GM12874 (cell line): ENCODE data around the gene DTX1.

ENCODE experiments used
- TF ChIP-seq, protein P1 (sequence below): IDR thresholded peaks from 2 replicates; pipeline ENCODE4 v1.5.1; 2011; ENCODE audit warnings: low read depth, mild to moderate bottlenecking, control low read depth, low read length, moderate library complexity; ENCODE audit not compliant: insufficient read depth

Gene DTX1

DNA sequence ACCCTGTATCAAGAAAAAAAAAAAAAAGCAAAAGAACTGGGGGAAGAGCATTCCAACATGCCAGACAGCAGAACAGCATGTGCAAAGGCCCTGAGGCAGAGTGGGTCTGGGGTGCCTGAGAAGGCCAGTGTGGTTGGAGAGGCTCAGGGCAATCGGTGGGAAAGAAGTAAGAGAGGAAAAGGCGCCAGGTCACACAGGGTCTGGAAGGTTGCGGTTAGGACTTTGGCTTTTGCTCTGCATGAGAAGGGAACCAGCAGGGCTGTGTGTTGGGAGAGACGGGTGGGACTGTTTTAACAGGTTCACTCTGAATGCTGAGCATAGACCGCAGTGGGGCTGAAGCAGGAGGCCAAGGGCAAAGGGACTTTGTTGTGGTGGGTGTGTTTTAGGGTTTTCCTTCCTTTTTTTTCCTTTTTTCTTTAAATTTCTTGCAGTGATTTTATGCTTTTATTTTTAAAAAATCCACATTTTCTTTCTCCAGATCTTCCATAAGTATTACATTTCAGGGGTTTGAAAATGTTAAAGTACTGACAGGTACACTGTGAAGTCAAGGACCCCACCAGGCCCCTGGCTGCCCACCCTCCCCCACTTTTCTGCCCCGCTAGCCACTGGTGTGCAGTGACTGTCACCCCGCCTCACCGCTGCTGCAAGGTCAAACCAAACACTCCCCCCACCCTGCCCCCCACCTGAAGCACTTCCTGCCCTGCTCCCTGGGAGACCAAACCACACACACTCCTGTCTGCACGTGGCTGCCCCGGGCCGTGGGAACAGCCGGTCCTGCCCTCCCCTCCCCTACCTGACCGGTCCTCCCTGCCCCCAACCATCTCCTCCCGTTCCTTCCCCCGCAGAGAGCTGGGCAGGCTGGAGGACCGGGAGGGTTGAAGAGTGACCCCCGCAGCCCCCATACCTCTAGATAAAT, 30.0 kb downstream of the DTX1 start:
- TF ChIP-seq, protein P1, sequence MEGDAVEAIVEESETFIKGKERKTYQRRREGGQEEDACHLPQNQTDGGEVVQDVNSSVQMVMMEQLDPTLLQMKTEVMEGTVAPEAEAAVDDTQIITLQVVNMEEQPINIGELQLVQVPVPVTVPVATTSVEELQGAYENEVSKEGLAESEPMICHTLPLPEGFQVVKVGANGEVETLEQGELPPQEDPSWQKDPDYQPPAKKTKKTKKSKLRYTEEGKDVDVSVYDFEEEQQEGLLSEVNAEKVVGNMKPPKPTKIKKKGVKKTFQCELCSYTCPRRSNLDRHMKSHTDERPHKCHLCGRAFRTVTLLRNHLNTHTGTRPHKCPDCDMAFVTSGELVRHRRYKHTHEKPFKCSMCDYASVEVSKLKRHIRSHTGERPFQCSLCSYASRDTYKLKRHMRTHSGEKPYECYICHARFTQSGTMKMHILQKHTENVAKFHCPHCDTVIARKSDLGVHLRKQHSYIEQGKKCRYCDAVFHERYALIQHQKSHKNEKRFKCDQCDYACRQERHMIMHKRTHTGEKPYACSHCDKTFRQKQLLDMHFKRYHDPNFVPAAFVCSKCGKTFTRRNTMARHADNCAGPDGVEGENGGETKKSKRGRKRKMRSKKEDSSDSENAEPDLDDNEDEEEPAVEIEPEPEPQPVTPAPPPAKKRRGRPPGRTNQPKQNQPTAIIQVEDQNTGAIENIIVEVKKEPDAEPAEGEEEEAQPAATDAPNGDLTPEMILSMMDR: no peak

DNA sequence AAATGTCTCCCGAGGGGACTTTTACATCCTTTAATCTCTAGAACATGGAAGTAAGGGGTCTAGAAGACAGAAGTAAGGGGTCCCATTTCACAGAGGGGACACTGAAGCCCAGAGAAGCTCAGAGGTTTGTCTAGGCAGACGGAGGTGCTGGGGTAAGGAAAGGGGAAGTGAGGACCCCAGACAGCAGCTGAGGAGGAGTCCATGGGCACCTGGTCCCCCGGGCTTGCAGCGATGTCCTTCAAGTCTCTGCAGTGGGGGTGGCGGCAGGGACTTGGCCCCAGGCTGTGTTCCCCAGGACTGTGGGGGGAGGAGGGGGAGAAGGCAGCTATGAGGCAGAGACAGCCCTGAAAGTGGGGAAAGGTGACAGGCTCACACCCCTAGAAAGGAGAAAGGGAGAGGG, 30.7 kb downstream of the DTX1 start:
- TF ChIP-seq, protein P1: no peak

DNA sequence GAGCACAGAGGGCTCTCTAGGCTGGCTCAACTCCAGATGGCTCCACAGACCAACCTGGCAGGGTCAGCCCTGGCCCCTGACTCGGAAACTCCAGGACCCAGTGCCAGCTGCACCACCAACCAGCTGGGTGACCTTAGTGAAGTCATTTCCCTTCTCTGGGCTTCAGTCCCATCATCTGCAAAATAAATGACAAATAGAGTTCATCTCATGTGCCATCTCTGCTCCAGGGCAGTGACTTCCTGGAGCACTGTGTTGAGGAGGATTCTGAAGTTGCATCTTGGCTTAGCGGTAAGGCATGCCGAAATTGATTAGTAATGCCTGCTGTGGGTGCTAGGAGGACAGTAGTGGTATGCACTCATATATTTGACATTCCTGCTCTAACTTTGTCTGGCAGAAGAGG, 31.5 kb downstream of the DTX1 start:
- TF ChIP-seq, protein P1: no peak

DNA sequence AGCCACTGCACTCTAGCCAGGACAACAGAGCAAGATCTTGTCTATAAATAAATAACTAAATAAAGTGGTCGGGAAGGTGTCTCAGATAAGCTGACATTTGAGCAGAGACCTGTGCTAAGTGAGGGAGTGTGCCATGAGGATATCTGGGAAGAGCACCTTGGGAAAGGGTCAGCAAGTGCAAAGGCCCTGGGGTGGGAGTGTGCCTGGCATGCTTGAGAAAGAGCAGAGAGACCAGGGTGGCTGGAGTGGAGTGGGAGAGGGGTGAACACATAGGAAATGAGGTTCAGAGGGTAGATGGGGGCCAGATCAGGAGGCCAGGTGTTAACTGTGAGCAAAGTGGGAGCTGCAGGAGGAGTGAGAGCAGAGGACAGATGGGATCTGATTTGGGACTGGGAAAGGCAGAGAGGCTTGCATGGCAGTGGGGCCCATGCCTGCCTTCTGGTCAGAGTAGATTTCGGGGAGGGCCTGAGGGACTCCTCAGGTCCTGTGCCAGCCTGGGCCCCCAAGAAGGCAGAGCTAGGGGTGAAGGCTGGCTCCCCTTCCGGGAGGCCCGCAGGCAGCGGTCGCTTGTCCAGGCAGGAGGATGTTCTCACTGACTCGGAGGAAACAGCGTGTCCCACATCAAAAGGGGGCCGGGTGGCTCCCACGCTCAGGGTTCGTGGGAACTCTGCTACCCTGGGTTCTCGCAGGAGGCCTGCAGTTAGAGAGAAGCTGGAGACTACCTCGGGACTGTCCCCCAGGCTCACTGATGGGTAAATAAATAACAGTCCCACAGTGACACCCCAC, 32.6 kb downstream of the DTX1 start:
- TF ChIP-seq, protein P1: no peak

DNA sequence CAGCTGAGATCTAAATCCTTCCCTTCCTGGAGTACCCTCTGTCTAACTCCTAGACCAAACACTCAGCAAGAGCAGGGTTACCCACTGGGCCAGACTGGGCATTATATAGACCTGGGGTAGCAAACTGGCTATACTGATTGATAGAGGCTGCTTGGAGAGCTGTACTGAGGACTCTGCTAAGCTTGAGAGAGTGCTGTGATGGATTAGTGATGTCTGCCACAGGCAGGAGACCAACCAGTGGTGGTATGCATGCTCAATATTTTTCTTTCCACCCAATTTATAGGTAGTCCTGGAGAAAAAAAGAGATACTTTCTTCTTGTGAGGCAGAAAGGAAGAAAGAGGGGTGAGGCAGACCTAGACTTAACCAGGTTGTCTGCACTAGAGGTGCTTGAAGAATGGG, 33.3 kb downstream of the DTX1 start:
- TF ChIP-seq, protein P1: no peak

DNA sequence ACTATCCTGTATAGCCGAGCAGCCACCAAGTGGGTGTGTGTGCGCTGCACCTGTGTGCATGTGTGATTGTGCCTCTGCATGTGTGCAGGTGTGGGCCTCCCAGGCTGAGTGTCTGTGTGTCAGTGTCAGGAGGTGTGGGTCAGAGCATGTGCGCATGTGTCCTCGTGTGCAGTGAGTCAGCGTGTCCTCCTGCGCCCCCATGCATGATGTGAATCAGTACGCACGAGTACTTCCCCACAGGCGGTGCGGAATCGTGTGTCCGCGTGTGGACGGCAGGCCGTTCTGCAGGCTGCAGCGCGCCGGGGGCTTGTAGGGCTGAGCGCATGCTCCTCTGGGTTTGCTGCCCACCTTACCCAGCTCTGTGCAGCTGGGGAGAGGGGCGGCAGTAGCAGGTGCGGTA, 34.2 kb downstream of the DTX1 start:
- TF ChIP-seq, protein P1: no peak

DNA sequence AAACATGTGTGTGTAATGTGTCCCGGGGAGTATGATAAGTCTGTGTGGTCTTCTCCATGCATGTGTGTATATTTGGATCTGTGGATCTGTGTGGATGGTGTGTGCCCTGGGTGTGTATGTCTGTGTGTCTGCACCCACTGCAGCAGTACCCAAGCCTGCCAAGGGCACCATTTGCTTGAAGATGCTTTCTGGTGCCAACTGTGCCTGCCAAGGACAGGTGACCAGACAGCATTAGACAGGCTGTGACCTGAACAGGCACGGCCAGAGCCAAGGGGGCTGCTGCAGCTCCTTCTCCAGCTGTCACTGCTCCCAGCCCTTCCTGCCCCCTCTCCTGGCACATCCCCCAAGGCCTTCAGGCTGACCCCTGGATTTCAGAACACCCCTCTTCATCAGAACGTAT, 35.0 kb downstream of the DTX1 start:
- TF ChIP-seq, protein P1: no peak
